ENCODE results near the gene GRID2.
"Not testable (repeated sequence)": the region's sequence is repeated elsewhere in the genome, so short reads cannot be mapped to it uniquely, and the experiment has no call there.

The GRID2 gene

DNA sequence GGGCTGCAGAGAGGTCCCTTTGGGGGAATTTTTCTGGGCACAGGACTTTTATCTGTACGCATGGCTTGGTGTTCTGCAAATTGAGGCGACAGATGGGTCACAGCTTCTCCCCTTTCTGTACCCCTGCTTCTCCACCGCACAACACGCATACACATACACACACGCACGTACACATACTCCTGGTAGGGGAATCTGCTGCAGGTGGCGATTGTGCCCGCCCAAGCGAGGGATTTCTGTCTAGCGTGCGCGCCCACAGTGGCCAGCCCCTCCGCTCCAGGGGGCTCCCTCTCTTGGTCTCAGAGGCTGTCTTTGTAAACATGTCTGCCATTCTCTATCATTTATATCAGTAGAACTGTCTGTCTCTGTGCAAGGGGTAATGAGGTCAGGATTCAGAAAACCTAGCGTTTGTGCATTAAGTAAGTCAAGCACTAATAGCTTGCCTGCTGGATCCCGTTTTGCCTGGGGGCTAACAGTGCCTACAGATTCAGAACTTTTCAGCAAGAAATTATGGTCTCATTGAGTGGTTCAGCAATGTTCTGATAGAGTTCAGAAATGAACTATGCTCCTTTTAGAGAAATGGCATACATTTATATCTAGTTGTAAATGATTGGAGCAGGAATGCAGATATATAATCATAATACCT is 2.2 kb downstream of the GRID2 start:
- DNase-seq, result no peak

DNA sequence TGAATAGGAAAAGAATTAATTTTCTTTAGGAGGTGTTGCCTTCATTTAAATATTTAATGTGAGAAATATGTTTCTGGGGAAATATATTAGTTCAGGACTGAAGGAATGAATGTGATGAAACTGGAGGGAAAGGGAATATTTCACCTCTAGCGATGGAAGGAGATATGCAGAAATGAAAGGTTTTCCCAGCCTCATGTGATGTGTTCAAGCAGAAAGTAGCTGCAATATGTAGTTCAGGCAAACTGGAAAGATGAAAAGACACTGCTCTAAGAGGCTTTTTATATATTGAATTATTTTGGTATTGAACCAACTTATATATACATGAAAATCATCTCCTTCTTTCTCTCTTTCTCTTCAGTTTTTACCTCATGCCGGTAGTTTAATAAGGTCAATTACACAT is 3.4 kb downstream of the GRID2 start:
- DNase-seq, result no peak

DNA sequence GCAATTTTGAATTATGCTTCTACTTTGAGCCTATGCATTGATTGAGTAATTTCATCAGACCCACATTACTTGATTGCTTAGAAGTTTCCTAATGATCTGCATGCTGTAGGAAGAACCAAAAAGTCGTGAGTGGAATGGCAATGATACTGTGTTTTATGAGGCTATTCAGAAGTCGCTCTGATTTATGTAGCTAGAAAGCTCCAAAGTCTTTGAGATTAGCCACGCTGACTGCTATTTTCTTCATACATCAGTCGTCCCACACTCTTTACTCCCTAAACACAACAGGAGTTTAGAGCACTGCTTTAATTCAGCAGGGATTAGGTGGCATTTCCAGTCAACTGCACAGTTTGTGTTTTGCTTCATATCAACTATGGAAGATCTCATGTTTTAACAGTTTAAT is 4.1 kb downstream of the GRID2 start:
- no peak for DNase-seq

DNA sequence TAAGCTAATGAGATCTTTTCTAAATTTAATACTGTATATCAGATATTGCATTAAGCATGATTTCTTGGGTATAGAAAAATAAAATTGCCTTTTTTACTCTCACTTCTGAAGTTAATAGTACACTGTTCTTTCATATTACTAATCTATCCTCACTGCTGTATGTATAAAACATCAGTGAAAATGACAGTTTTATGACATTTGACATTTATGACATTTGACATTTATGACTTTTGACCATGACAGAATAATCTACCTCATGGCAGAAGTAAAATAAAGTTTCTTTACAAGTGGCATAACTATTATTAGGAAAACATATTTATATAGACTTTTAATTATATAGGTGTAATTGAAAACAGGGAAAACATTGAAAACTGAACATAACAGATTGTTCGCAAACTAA is 13.3 kb downstream of the GRID2 start:
- DNase-seq, result no peak

GRCh38 chr4:92328095-92328494 is 24.3 kb downstream of the GRID2 start:
- DNase-seq, result no peak

GRCh38 chr4:92333016-92333415 is 29.2 kb downstream of the GRID2 start:
- no peak for DNase-seq

GRCh38 chr4:92334716-92335350 is 31.1 kb downstream of the GRID2 start:
- no peak for DNase-seq

GRCh38 chr4:92339676-92340075 is 35.9 kb downstream of the GRID2 start:
- no peak for DNase-seq

- DNase-seq, result no peak
Measured at GRCh38 chr4:92344216-92344615, 40.5 kb downstream of the GRID2 start.

DNA sequence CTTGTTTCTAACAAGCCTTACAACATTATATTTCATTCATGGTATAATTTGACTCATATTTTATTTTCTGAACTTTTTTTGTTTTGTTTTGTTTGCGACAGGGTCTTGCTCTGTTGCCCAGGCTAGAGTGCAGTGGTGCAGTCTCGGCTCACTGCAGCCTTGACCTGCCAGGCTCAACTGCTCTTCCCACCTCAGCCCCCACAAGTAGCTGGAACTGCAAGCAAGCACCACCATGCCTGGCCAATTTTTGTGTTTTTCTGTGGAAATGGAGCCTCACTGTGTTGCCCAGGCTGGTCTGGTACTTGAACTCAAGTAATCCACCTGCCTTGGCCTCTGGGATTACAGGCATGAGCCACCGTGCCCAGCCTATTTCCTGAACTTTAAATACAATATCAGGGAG is 42.5 kb downstream of the GRID2 start:
- no peak for DNase-seq

DNA sequence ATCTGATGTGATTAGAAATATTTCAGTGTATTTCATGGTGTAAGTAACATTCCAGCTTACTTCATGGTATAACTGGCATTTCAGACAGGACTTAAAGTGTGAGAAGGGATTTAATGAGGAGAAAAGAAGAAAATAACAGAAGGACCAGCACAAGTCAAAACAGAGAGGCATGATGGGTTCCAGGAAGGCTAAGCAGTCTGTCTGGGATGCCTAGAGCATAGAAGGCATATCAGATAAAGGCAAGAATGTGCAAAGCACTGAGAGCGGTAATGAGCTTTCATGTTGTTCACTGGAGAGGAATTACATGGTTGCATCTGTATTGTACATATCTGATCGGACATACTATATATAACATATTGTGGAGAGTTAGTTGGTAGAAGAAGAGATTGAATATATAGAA is 54.2 kb downstream of the GRID2 start:
- DNase-seq, result no peak

DNA sequence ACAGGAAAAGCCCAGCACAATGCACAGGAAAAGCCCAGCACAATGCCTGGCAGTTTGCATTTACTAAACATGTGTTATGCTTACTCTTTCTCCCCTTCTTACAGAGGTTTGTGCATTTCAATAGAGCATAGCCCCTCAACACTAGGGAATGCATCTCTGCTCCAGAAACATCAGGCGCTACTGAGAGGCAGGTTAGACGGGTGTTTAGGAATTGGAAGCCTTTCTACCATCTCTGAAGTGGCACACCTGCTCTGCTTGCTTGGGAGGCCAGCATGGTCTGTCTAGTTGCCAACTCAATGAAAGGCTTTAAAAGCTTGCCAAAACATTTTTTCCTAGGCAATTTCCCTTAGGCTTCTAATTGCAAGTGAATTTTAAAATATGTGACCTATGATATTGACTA is 55.7 kb downstream of the GRID2 start:
- DNase-seq, result no peak

DNA sequence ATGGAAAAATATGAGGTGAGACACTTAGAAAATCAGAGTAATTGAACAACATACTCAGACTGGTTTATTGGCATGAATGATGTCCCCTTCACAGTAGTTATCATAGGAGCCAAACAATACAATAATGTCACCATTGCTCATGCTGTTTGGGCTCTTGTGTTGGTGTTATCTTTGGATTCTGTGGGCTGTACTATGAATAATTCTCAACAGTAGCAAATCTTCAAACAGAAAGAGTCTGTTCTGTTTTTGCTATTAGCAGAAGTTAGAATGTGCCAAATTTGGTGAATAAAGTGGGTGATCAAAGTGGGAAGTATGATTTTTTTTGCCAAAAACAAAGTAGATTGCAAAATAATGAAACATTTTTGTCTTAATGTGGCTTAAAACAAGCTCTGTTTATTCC is 58.3 kb downstream of the GRID2 start:
- no peak for DNase-seq

DNA sequence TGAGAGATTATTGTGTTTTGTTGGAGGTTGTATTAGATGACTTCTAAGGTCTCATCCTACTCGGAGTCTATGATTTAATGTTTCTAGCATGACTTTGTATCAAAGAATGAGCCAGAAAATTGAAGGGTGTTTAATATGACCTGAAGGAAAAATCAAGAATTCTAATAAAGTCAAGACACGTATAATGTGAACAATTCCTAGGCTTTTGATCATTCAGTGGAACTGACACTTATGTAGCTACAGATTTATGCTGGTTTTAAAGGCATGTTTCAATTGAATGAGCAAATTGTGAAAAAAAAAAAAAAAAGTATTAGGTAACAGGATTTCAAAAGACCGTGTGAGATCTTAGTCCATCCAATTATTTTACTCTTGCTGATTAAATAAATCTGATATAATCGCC is 64.9 kb downstream of the GRID2 start:
- no peak for DNase-seq

DNA sequence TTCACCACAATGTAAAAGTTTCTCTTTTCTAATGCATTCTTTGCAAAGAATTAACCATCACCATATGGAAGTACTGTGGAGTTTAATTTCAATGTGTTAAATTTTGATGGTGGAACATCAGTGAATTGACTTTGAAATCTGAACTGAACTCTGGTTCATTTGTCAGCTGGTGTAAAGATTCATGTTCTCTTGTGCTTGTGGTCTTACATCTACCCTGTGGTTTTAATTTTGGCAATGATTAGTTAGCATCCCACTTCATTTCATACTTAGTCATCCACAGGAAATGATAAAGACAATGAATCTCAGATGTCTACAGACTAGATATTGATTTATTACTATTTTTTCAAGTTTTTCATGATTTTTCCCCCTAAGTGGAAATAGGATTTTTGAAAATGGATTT is 77.8 kb downstream of the GRID2 start:
- no peak for DNase-seq

- DNase-seq, result no peak
Measured at GRCh38 chr4:92382128-92382527, 78.4 kb downstream of the GRID2 start.

DNA sequence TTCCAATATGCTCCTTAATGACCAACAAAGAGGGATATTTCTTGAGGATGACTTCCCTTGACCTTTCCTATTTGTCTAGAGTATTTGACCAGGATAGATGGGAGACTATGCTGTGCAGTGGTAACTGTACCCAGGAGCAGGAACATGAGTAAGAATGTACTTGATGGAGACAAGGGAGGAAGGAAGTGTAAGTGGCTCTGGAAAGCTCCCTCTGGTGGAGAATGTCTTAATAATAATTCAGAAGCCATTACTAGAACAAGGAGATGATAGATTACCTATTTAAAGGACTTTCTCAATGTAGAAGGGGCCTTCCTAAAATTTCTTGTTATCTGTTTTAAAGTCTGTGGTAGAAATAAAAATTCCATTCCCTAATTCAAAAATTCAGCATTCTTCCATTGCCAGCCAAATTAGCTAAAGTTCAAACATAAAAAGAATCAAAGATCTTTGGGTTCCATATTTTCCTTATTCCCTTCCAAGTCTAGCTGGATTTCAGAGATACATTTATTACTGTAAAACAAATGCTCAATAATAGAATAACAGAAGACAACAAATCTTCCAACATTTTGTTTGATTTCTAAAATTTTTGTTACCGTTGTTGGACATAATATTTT is 83.8 kb downstream of the GRID2 start:
- DNase-seq, result no peak

DNA sequence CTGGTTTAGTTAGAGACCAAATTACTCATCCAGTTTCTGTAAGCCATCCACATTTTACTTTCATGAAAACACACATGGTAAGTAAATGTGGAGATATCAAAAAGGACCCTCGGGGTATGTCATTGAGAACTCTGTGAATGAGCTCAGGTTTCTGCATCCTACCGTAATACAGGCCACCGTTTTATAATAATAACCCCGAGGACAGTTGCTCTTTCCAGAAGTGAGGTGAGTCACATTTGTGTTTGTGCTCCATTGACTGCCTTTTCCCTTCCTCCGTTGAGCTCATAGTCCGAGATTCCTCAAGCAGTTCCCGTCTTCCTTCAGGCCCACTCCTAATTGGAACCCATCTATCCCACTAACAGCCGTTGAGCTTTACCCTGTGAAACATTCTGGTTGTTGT is 95.3 kb downstream of the GRID2 start:
- no peak for DNase-seq

- DNase-seq, result not testable (repeated sequence)
Measured at GRCh38 chr4:92403525-92403924, 99.8 kb downstream of the GRID2 start.

GRCh38 chr4:92406488-92406887 is 102.7 kb downstream of the GRID2 start:
- no peak for DNase-seq

GRCh38 chr4:92421920-92422319 is 118.2 kb downstream of the GRID2 start:
- DNase-seq, result no peak

DNA sequence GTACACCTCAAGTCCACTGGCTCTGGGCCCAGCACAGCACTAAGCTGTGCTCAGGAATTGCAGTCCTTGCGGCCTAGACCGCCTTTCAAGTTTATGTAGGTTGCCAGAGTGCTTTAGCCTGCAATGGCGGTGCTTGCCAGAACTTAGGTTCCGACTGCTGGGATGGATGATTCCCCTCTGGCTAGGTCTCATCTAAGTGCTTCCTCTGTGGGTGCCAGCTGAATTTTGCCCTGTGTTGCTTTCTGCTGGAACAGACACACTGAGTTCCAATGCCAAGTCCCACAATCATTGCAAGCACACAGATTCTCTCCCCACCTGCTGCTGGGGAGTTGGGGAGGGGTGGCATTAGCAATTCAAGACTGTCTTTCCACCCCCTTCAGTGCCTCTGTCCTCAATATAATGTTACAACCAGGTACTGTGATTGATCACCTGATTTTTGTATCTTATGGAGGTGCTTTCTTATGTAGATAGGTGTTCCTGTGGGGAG is 129.5 kb downstream of the GRID2 start:
- no peak for DNase-seq

DNA sequence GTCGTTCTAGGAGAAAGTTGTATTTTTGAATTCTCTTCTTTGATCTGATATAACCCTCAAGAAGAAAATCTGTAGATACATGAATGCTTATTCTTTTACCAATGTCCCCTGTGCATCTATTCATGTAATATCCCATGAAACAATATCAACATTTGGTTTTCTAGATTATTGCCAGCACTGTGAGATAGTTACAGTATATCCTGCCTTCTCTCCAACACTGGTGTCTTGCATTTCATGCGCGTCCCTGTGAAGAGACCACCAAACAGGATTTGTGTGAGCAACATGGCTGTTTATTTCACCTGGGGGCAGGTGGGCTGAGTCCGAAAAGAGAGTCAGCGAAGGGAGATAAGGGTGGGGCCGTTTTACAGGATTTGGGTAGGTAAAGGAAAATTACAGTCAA is 135.0 kb downstream of the GRID2 start:
- DNase-seq, result not testable (repeated sequence)

DNA sequence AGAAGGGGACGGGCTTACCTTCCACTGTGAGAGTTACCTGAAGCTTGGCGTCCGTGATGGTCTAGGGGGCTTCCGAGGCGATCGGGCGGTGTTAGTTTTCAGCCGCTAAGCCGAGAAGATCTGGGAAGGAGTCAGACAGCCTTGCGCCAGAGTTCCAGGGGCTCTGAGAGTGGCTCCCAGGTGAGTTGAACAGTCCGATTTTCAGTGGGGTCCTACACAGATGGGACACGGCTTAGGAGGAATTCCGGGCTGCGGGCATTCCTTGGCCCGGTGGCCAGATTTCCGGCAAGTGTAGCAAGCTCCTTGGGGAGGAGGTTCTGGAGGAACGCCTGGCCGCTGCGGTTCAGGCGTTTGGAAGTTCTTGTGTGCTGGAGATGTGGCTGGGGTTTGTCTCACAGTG is 138.4 kb downstream of the GRID2 start:
- DNase-seq, result not testable (repeated sequence)
